ENCODE data around the gene GSE1.

Gene GSE1

GRCh38 chr16:85566561-85567100, 46.5 kb upstream of the GSE1 start:
- Histone ChIP-seq H3K4me1 (ENCODE audit: control insufficient read depth in 1 of 2, insufficient read depth in 1 of 2, low read depth in 1 of 2, low read length in 1 of 2) (peaks cover 41 to 42% of the 10 kb centered on the region in 2 experiments), H3K4me3 (ENCODE audit: low read depth in 1 of 2, low read length in 1 of 2) (no peak overlapping the region), H3K27me3 (no peaks in the 10 kb centered on the region), H3K36me3 (no peaks in the 10 kb centered on the region), H3K9me3 (no peaks in the 10 kb centered on the region), H3K27ac (no peak overlapping the region)
- TF ChIP-seq CTCF (IDR thresholded peaks at IDR 0.05), result no peak

- no peak for TF ChIP-seq CTCF (IDR thresholded peaks at IDR 0.05)
- H3K4me3 ChIP-seq (ENCODE audit: low read depth in 1 of 2, low read length in 1 of 2), result no peak overlapping the region
- H3K36me3 ChIP-seq, result no peaks in the 10 kb centered on the region
- H3K27ac ChIP-seq, result no peak overlapping the region
- H3K4me1 ChIP-seq (ENCODE audit: control insufficient read depth in 1 of 2, insufficient read depth in 1 of 2, low read depth in 1 of 2, low read length in 1 of 2), result peaks cover 48 to 49% of the 10 kb centered on the region in 2 experiments
- no peaks in the 10 kb centered on the region for H3K9me3 ChIP-seq
- no peaks in the 10 kb centered on the region for H3K27me3 ChIP-seq
Observed at GRCh38 chr16:85567101-85567866, 45.8 kb upstream of the GSE1 start.

GRCh38 chr16:85567935-85568334, 45.2 kb upstream of the GSE1 start:
- no peak for TF ChIP-seq CTCF (IDR thresholded peaks at IDR 0.05)
- H3K4me3 ChIP-seq (ENCODE audit: low read depth in 1 of 2, low read length in 1 of 2), result no peak overlapping the region
- no peaks in the 10 kb centered on the region for H3K36me3 ChIP-seq
- H3K9me3 ChIP-seq, result no peaks in the 10 kb centered on the region
- no peak overlapping the region for H3K27ac ChIP-seq
- H3K27me3 ChIP-seq, result no peaks in the 10 kb centered on the region
- H3K4me1 ChIP-seq (ENCODE audit: control insufficient read depth in 1 of 2, insufficient read depth in 1 of 2, low read depth in 1 of 2, low read length in 1 of 2), result peaks cover 49 to 53% of the 10 kb centered on the region in 2 experiments

GRCh38 chr16:85568519-85568918, 44.6 kb upstream of the GSE1 start:
- H3K36me3 ChIP-seq, result no peaks in the 10 kb centered on the region
- TF ChIP-seq CTCF (IDR thresholded peaks at IDR 0.05), result no peak
- H3K4me1 ChIP-seq (ENCODE audit: control insufficient read depth in 1 of 2, insufficient read depth in 1 of 2, low read depth in 1 of 2, low read length in 1 of 2), result peaks cover 49 to 53% of the 10 kb centered on the region in 2 experiments
- no peak overlapping the region for H3K4me3 ChIP-seq (ENCODE audit: low read depth in 1 of 2, low read length in 1 of 2)
- H3K9me3 ChIP-seq, result no peaks in the 10 kb centered on the region
- H3K27ac ChIP-seq, result no peak overlapping the region
- no peaks in the 10 kb centered on the region for H3K27me3 ChIP-seq

GRCh38 chr16:85569039-85569614, 44.0 kb upstream of the GSE1 start:
- Histone ChIP-seq H3K9me3 (no peaks in the 10 kb centered on the region), H3K4me3 (ENCODE audit: low read depth in 1 of 2, low read length in 1 of 2) (no peak overlapping the region), H3K27ac (no peak overlapping the region), H3K4me1 (ENCODE audit: control insufficient read depth in 1 of 2, insufficient read depth in 1 of 2, low read depth in 1 of 2, low read length in 1 of 2) (peaks cover 43 to 49% of the 10 kb centered on the region in 2 experiments), H3K36me3 (no peaks in the 10 kb centered on the region), H3K27me3 (no peaks in the 10 kb centered on the region)
- no peak for TF ChIP-seq CTCF (IDR thresholded peaks at IDR 0.05)

Measured in neutrophil (primary cell).